Measurements from ENCODE around the gene ZDHHC14.

Gene ZDHHC14

DNA sequence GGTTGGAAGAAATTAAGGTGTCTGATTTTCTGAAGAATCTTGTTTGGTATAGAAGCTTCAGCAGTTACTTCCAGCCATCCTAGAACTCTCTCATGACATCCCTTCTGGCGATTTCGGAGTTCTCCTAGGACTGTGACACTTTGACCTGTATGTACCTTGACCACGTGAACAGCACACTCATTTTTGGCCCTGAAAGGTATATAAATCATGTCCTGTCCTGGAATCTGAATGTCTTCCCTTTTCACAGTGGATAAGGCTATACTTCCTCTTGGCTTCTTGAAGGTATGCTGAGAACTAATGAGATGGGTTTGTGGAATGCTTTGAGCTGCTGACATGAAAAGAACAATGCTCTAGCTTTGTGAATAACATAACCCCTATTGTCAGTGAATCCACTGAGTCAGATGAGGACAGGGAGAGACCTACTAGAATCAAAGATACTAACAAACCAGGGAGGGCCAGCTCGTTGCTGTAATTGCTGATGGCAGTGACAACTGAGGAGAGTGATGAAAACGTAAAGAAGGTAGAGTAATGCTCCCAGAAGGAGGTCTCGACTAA lies 6.0 kb upstream of the ZDHHC14 start:
- Histone ChIP-seq H3K4me1 (ENCODE audit: control insufficient read depth, low read length) (peaks cover 11% of the 10 kb centered on the region), H3K27ac (ENCODE audit: low read depth, low read length) (no peak overlapping the region), H3F3A (ENCODE audit: control insufficient read depth, insufficient read depth) (peaks cover 2% of the 10 kb centered on the region), H3K79me2 (ENCODE audit: control insufficient read depth, low read length) (peaks cover 3% of the 10 kb centered on the region; the same call in 1 of the 2 replicates), H3K4me3 (ENCODE audit: low read length) (no peak overlapping the region), H3K4me2 (ENCODE audit: low read length) (no peak overlapping the region), H3K36me3 (ENCODE audit: control insufficient read depth, low read length) (no peaks in the 10 kb centered on the region), H4K20me1 (ENCODE audit: control insufficient read depth, insufficient read depth, low read depth, low read length) (peaks cover 3% of the 10 kb centered on the region; the same call in 1 of the 2 replicates), H3K9me2 (replicated peaks; ENCODE audit: control insufficient read depth, low read length) (no peaks in the 10 kb centered on the region), H3K27me3 (ENCODE audit: control insufficient read depth, low read length) (peaks cover 23% of the 10 kb centered on the region), H3K9me3 (ENCODE audit: control insufficient read depth, insufficient read depth, low read length) (no peaks in the 10 kb centered on the region)
- TF ChIP-seq EZH2phosphoT487 (IDR thresholded peaks at IDR 0.05; ENCODE audit: borderline replicate concordance, low read length) (no peak), CTCF (IDR thresholded peaks at IDR 0.05; ENCODE audit: low read depth, low read length, poor library complexity, severe bottlenecking) (no peak)

GRCh38 chr6:157376241-157376640 lies 4.7 kb upstream of the ZDHHC14 start:
- Histone ChIP-seq H3K27ac (ENCODE audit: low read depth, low read length) (no peak overlapping the region), H3K9me2 (replicated peaks; ENCODE audit: control insufficient read depth, low read length) (no peaks in the 10 kb centered on the region), H3K4me3 (ENCODE audit: low read length) (no peak overlapping the region), H3K4me1 (ENCODE audit: control insufficient read depth, low read length) (peaks cover 6% of the 10 kb centered on the region), H3K4me2 (ENCODE audit: low read length) (no peak overlapping the region), H3K27me3 (ENCODE audit: control insufficient read depth, low read length) (peaks cover 19% of the 10 kb centered on the region), H3K79me2 (ENCODE audit: control insufficient read depth, low read length) (peaks cover 3% of the 10 kb centered on the region; the same call in 1 of the 2 replicates), H3K9me3 (ENCODE audit: control insufficient read depth, insufficient read depth, low read length) (no peaks in the 10 kb centered on the region), H3F3A (ENCODE audit: control insufficient read depth, insufficient read depth) (no peaks in the 10 kb centered on the region), H3K36me3 (ENCODE audit: control insufficient read depth, low read length) (no peaks in the 10 kb centered on the region), H4K20me1 (ENCODE audit: control insufficient read depth, insufficient read depth, low read depth, low read length) (peaks cover 3% of the 10 kb centered on the region; the same call in 1 of the 2 replicates)
- TF ChIP-seq CTCF (IDR thresholded peaks at IDR 0.05; ENCODE audit: low read depth, low read length, poor library complexity, severe bottlenecking), result no peak
- TF ChIP-seq EZH2phosphoT487 (IDR thresholded peaks at IDR 0.05; ENCODE audit: borderline replicate concordance, low read length), result no peak

- Histone ChIP-seq H3K4me1 (ENCODE audit: control insufficient read depth, low read length) (peaks cover 6% of the 10 kb centered on the region), H3K27ac (ENCODE audit: low read depth, low read length) (no peak overlapping the region), H3K36me3 (ENCODE audit: control insufficient read depth, low read length) (no peaks in the 10 kb centered on the region), H3K9me3 (ENCODE audit: control insufficient read depth, insufficient read depth, low read length) (no peaks in the 10 kb centered on the region), H3K4me2 (ENCODE audit: low read length) (no peak overlapping the region), H3K27me3 (ENCODE audit: control insufficient read depth, low read length) (peaks cover 18% of the 10 kb centered on the region), H3F3A (ENCODE audit: control insufficient read depth, insufficient read depth) (no peaks in the 10 kb centered on the region), H3K4me3 (ENCODE audit: low read length) (no peak overlapping the region), H3K9me2 (replicated peaks; ENCODE audit: control insufficient read depth, low read length) (no peaks in the 10 kb centered on the region), H4K20me1 (ENCODE audit: control insufficient read depth, insufficient read depth, low read depth, low read length) (peaks cover 3% of the 10 kb centered on the region; the same call in 1 of the 2 replicates), H3K79me2 (ENCODE audit: control insufficient read depth, low read length) (peaks cover 3% of the 10 kb centered on the region; the same call in 1 of the 2 replicates)
- TF ChIP-seq EZH2phosphoT487 (IDR thresholded peaks at IDR 0.05; ENCODE audit: borderline replicate concordance, low read length) (no peak), CTCF (IDR thresholded peaks at IDR 0.05; ENCODE audit: low read depth, low read length, poor library complexity, severe bottlenecking) (no peak)
Observed at GRCh38 chr6:157376706-157377230, 4.2 kb upstream of the ZDHHC14 start.
